Fibroblast of mammary gland (primary cell): ENCODE measurements around the gene RBM20.

Experiments
- DNase-seq: peaks from one replicate; pipeline ENCODE4 v3.0.0-alpha.2; 2010; ENCODE audit warnings: low read depth
- H3K4me3 ChIP-seq: 2 replicates; pipeline ENCODE4 v1.5.1; 2011; ENCODE audit warnings: low read depth, mild to moderate bottlenecking, low read length, moderate library complexity; ENCODE audit not compliant: control insufficient read depth
- CTCF ChIP-seq: conservative IDR thresholded peaks from 2 replicates; pipeline ENCODE4 v1.5.1; 2011; ENCODE audit warnings: low read depth, low read length, inconsistent platforms; ENCODE audit not compliant: control insufficient read depth, insufficient read depth

Gene RBM20

GRCh38 chr10:110783509-110784107 is 139.5 kb downstream of the RBM20 start:
- H3K4me3 ChIP-seq: no peak overlapping the region
- peak; percentile 53 for DNase-seq
- no peak for TF ChIP-seq CTCF

GRCh38 chr10:110784198-110784597 is 140.1 kb downstream of the RBM20 start:
- H3K4me3 ChIP-seq: no peak overlapping the region
- DNase-seq: no peak
- no peak for TF ChIP-seq CTCF

GRCh38 chr10:110786172-110786571 is 142.0 kb downstream of the RBM20 start:
- no peak overlapping the region for H3K4me3 ChIP-seq
- TF ChIP-seq CTCF: no peak
- no peak for DNase-seq

GRCh38 chr10:110788620-110789385 is 144.7 kb downstream of the RBM20 start:
- H3K4me3 ChIP-seq: no peak overlapping the region
- no peak for TF ChIP-seq CTCF
- DNase-seq: no peak

- H3K4me3 ChIP-seq: no peak overlapping the region
- DNase-seq: no peak
- no peak for TF ChIP-seq CTCF
Measured at GRCh38 chr10:110789604-110790433, 145.7 kb downstream of the RBM20 start.

- no peak for TF ChIP-seq CTCF
- DNase-seq: no peak
- H3K4me3 ChIP-seq: no peak overlapping the region
Measured at GRCh38 chr10:110790913-110791506, 146.9 kb downstream of the RBM20 start.
